ENCODE data around the gene STAC.

DNA sequence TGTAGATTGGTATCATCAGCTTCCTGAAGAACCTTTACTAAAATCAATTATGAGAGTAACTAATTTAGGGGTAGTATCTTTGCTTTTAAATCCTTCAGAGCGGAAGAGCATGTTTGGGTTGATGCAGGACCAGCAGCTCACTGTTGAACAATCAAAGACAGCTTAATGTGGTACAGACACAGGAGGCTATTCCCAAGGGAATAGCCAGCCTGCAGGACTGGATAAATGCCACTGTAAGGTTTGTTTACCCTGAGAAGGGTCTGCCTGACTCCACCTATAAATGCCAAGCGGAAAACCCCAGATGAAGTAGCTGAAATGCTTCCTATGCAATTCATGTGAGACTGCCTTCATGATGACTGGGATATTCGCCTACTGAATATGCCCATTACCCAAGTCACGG, 16.0 kb upstream of the STAC start:
- TF ChIP-seq THRAP3 (IDR thresholded peaks at IDR 0.05; ENCODE audit: borderline replicate concordance) (no peak), KLF6 (CRISPR knock-in tag; IDR thresholded peaks at IDR 0.05; ENCODE audit: borderline replicate concordance) (no peak), ATF7 (IDR thresholded peaks at IDR 0.05) (no peak)

Data from K562 (cell line).